ENCODE measurements around the gene FAAP100.
A peak's percentile ranks its signal among the peaks of the same experiment; 100 is the strongest.

The FAAP100 gene

DNA sequence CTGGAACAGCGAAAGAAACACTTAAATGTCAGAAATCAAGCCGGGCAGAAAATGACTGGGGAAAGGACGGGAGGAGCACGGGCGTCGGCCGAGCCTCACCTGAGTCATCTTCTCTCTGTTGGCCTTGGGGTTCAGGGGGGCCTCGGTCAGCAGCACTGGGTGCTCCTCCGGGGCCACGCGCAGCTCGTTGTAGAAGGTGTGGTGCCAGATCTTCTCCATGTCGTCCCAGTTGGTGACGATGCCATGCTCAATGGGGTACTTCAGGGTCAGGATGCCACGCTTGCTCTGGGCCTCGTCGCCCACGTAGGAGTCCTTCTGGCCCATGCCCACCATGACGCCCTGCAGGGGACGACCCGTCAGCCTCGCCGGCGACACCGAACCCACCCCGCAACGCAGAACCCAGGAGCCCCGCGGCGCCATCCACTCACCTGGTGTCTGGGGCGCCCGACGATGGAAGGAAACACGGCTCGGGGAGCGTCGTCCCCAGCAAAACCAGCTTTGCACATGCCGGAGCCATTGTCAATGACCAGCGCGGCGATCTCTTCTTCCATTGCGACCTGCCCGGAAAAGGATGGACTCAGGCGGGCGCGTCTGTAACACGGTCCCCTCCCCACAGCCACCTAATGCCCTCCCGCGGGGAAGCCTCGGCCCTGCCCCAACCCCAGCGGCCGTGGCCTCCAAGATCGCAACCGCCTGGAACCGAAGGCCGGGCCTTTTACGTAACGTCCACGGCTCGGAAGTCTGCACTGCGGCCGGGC, 40.2 kb downstream of the FAAP100 start:
- DNase-seq (ENCODE audit: low spot score) = peak; percentile 55

DNA sequence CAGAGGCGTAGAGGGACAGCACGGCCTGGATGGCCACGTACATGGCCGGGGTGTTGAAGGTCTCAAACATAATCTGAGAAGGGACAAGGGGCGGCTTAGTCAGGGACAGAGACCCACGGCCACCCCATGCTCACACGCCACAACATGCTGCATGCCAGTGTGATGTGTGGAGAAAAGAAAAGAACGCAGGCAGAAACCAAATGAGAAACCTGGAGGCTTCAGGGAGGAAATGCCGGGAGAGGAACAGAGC, 40.7 kb downstream of the FAAP100 start:
- no peak for DNase-seq (ENCODE audit: low spot score)

DNA sequence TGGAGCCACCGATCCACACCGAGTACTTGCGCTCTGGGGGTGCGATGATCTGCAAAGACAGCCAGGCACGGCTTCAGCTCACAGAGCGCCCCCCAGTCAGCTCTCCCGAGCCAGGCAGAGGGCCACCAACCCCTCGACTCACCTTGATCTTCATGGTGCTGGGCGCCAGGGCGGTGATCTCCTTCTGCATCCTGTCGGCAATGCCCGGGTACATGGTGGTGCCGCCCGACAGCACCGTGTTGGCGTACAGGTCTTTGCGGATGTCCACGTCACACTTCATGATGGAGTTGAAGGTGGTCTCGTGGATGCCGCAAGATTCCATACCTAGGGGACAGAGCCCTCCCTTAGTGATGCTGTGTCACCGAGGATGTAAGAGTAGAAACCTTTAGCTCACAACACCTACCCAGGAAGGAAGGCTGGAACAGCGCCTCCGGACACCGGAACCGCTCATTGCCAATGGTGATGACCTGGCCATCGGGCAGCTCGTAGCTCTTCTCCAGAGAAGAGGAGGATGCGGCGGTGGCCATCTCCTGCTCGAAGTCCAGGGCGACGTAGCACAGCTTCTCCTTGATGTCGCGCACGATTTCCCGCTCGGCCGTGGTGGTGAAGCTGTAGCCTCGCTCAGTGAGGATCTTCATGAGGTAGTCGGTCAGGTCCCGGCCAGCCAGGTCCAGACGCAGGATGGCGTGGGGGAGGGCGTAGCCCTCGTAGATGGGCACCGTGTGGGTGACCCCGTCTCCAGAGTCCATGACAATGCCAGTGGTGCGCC, 41.2 kb downstream of the FAAP100 start:
- peak; percentile 39 for DNase-seq (ENCODE audit: low spot score)

DNA sequence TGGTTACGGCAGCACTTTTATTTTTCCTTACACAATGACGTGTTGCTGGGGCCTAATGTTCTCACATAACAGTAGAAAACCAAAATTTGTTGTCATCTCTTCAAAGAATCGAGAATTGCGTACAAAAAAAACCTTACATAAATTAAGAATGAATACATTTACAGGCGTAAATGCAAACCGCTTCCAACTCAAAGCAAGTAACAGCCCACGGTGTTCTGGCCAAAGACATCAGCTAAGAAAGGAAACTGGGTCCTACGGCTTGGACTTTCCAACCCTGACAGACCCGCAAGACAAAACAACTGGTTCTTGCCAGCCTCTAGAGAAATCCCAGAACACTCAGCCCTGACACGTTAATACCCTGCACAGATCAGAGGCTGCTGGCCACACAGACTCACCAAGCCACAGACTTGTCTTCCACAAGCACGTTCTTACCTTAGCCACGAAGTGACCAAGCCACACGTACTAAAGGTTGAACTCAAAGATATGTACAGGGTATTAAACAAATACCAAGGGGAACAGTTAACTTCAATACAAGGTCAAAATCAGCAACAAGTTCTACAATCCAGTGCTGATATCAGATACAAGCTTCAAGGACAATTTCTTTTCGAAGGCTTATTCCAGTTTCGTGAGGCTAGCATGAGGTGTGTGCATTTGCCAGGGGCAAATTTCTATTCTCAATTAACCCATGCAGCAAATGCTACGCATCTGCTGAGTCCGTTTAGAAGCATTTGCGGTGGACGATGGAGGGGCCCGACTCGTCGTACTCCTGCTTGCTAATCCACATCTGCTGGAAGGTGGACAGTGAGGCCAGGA, 42.0 kb downstream of the FAAP100 start:
- no peak for DNase-seq (ENCODE audit: low spot score)

DNA sequence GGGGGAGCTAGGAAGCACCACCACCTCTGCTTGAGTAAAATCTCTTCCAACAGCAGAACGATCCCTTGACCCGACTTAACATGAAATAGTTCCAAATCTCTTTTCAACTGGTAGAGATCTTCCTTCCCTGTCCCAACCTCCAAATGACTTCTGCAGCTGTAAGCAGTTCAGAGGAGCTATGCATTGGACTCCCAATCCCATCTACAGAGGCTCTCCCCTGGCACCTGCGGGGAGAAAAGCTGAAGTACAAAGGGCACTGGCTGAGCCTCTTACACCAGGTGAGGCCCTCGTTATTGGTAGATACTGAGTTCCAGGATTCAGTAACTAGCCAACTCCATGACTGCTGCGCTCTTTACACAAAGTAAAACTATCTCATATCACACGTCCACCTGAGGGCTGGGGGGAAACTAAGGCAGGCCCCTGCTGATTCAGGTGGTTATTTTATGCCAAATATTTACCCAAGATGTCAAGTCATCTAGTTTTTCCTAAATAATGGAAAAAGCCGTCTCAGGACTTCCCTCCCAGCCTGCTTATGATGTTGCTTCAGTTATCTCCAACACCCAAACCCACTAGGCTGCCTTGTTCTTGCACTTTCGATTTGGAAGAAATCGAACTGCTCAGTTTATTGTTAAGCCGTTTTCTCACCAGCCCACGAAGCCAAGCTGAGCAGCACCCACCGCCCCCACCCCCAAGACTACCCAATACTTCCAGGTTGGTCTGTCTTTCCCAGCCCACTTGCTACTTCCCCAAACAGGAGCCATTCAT, 42.8 kb downstream of the FAAP100 start:
- peak; percentile 49 for DNase-seq (ENCODE audit: low spot score)

DNA sequence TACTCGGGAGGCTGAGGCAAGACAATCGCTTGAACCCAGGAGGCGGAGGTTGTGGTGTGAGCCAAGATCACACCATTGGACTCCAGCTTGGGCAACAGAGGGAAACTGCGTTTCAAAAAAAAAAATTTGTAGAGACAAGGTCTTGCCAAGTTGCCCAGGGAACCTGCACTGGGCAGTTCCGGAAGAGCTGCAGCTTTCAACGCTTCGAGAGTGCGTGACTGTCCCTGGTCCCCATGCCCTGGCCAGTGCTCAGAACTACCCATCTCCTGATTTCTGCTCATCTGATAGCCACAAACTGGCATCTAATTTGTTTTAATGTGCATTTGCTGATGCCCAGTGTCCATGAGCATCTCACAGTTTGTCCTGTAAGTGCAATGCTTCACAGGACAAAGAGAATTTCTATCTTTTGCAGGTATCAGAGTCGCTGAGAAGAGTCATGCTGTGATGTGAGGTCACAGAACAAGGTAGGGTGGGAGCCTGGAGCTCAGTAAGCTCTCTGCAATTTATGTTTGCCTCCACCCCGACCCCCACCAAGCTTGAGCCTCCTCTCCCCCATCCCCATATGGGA, 43.4 kb downstream of the FAAP100 start:
- no peak for DNase-seq (ENCODE audit: low spot score)

DNA sequence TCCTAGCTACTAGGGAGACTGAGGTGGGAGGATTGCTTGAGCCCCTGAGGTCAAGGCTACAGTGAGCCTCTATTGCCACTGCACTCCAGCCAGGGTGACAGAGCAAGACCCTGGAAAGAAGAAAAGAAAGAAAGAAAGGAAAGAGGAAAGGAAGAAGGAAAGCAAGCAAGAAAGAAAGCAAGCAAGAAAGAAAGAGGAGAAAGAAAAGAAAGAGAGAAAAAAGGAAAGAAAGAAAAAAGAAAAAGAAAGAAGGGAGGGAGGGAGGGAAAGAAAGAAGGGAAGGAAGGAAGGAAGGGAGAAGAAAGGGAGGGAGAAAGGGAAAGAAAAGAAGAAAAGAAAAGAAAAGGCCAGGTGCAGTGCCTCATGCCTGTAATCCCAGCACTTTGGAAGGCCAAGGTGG, 48.5 kb downstream of the FAAP100 start:
- DNase-seq (ENCODE audit: low spot score) = no peak

DNA sequence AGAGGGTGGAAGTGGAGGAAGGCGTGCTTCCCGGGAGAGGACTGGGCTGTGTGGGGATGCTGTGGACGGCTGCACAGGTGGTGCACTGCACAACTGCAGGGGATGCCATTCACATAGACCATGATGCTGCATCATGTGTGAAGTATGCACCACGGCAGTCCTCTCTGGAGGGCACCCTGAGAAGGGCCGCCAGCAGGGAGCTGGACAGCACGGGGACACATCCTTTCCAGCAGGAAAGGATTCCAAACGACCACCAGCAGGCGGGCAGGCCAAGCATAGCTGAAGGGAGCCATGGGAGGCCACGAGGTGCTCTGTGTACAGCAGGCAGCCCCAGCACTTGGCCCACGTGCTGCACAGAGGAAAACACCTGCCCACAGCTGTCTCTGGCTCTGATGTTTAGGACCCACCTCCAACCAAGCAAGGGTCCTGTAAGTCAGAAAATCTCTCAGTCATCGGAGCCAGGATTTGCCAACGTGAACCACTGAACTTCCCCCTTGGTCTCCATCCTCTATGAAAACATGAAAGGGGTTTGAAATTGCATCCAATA, 49.6 kb downstream of the FAAP100 start:
- DNase-seq (ENCODE audit: low spot score) = no peak

DNA sequence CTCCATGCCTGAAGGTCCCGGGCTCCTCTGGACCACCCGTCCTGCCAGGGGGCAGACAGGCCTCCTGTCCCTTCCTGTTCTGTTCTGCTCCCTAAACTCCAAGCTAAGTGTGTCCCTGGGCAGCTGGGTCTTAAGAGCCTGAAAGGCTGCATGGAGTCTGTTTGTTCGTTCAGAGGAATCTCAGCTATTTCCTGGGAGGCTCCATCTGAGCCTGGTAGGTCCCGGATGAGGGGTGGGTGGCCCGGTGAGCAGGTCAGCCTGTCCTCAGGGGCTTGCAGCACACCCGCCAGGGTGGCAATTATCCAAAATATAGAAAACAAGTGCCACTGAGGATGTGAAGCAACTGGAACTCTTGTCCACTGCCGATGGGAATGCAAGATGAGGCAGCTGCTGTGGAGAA, 52.1 kb downstream of the FAAP100 start:
- DNase-seq (ENCODE audit: low spot score) = no peak

DNA sequence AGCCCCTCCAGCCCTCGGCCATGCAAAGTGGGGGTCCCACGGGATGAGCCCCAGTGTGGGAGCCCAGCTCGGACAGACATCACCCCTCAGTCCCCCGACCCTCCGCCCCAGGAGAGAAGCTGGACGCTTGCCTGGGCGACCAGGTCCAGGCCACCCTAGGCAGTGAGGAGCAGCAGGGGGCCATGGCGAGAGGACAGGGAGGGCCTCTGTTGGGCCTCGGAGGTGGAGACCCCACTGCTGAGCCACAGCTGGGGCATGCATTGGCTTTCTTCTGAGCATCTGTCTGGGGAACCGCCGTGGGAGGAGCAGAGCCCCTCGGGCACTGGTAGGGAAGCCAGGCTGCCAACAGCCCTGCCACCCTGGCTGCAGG, 52.6 kb downstream of the FAAP100 start:
- no peak for DNase-seq (ENCODE audit: low spot score)

DNA sequence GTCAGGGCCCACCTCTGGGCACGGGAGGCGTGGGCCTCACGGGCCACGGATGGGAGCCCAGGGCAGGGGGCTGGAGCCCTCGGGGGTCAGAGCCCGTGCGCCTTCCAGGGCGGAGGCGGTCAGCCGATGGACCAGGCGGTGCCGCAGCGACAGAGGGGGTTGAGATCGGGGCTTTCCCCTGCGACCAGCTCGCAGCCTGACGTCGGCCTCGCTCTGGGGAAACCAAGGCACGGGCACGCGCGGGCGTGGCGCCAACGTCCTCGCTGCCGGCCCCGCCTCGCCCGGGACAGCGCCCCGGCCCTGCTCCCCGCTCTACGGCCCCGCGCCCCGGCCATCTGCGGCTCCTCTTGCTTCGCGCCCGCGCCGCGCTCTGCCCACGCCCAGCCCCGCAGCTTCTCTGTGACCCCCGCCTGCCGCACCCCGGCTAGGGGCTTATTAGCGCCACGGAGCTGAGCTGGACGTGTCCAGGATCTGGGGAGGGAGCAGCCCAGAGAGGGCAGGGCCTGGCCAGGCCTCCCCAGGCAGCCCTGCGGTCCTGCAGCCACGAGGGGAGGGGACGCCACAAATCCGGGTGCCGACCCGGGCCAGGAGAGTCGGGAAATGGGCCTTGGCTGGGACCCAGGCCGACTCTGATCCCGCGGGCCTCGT, 53.1 kb downstream of the FAAP100 start:
- no peak for DNase-seq (ENCODE audit: low spot score)

DNA sequence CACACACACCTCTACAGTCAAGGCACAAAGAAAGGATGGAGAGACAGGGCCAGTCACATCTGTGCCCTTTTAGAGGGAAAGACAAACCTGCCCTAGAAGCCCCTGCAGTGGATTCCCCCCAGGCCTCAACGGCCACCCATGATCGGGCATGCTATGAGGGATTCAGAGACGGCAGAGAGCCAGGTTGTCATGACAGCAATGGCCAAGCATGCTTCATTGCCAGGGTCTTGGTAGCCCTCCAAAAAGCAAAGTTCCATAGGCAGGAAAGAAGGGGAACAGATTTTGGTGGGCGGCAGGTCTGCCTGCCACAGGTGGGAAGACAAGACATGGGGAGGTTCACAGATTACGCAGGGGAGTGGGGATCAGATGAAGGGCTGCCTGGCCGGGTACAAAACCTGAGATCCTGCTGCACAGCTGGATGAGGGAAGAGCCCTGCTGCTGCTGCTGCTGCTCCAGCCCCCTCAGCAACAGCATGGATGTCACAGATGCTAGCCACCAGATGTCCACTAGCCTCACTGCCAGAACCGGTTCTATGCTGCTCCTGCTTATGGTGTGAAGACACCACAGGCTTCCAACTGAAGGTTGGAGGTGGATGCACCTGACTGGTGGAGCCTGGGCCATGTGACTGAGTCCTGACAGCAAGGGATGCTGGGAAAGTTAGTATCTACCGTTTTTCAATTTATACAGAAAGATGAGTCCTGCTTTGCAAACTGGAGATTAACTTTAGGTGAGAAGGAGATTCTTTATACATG, 57.4 kb downstream of the FAAP100 start:
- no peak for DNase-seq (ENCODE audit: low spot score)

DNA sequence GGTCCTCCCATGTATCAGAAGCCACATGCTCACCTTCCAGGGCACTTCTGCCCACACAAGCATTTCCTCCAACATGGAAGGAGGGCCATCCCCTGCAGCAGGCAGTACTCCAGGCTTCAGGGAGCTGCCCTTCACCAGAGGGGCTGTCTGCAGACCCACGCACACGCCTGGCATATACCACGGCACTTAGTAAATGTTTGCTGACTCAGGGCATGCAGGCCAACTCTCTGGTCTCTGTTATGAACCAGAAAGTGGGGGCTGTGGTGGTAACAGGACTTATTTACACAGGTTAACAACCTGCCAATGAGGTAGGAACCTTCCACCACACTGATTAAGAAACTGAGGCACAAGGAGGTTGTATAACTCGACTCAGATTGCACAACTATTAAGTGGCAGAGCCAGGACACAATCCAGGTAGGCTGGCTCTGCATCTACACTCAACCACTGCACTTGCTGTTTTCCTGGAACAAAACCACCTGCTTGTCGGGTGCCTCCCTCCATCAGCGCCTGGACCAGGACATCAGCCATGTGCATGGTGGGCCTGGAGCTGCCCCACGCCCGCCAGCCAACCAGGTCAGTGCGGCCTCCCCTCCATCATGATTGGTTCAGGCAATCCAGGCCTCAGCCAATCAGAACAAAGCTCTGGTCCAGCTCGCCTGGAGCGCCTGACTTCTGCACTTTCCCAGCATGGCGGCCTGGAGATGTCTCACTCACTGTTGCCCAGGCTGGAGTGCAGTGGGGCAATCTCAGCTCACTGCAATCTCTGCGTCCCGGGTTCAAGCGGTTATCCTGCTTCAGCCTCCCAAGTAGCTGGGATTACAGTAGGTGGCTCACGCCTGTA, 58.7 kb downstream of the FAAP100 start:
- DNase-seq (ENCODE audit: low spot score) = no peak

DNA sequence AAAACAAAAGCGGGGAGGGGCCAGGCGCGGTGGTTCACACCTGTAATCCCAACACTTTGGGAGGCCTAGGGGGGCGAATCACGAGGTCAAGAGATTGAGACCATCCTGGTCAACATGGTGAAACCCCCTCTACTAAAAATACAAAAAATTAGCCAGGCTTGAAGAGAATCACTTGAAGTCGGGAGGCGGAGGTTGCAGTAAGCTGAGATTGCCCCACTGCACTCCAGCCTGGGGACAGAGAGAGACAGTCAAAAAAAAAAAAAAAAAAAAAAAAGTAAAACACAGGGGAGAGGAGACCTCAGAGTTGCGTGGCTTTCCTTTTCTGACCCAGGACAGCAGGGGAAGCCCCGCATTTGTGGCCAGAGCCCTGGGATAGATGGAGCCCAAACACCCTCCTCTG, 59.4 kb downstream of the FAAP100 start:
- no peak for DNase-seq (ENCODE audit: low spot score)

DNA sequence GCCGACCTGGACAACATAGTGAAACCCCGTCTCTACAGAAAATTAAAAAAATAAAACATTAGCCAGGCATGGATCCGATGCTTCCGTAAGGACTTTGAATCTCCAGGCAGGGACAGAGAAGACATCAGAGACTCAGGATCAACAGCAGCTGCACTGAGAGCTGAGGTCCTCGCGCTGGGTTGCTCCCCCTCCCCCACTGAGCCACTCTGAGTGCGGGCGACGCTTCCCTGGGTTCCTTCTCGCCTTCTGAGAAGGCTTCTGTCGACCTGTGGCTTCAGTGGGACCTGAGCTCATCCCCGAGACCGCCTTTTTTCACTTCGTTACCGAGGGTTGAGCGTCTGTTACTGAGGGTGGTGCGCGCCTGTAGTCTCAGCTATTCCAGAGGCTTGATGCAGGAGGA, 60.0 kb downstream of the FAAP100 start:
- DNase-seq (ENCODE audit: low spot score) = no peak

DNA sequence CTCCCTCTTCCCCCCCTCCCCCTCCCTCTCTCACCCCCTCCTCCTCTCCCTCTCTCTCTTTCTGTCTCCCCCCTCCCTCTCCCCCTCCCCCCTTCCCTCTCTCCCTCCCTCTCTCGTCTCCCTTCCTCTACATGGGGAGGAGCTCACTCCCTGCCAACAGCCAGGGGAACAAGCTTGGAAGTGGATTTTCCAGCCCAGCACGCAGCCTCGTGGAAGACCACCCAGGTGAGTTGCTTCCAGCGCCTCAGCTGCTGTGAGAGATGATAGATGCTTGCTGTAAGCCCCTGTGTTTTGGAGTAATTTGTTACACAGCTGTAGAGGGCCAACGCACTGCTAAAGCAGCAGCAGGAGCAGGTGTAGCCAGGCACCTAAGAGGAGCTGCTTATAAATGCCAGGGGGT, 60.4 kb downstream of the FAAP100 start:
- DNase-seq (ENCODE audit: low spot score) = no peak

DNA sequence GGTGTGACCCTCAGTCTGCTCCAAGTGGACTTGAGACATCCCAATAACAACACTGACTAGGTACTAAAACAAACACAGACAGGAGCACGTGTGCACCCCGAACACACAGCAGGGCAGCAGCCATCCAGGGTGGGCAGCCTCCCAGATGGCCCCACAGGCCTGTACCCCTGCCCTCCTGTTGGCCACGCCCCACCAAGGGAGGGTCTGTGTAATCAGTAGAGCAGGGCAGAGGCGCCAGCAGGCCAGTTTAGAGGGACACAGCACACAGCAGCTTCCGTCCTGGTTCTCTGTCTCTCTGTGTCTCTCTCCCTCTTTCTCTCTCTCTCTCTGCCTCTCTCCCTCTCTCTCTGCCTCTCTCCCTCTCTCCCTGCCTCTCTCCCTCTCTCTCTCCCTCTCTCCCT, 61.0 kb downstream of the FAAP100 start:
- DNase-seq (ENCODE audit: low spot score) = no peak

DNA sequence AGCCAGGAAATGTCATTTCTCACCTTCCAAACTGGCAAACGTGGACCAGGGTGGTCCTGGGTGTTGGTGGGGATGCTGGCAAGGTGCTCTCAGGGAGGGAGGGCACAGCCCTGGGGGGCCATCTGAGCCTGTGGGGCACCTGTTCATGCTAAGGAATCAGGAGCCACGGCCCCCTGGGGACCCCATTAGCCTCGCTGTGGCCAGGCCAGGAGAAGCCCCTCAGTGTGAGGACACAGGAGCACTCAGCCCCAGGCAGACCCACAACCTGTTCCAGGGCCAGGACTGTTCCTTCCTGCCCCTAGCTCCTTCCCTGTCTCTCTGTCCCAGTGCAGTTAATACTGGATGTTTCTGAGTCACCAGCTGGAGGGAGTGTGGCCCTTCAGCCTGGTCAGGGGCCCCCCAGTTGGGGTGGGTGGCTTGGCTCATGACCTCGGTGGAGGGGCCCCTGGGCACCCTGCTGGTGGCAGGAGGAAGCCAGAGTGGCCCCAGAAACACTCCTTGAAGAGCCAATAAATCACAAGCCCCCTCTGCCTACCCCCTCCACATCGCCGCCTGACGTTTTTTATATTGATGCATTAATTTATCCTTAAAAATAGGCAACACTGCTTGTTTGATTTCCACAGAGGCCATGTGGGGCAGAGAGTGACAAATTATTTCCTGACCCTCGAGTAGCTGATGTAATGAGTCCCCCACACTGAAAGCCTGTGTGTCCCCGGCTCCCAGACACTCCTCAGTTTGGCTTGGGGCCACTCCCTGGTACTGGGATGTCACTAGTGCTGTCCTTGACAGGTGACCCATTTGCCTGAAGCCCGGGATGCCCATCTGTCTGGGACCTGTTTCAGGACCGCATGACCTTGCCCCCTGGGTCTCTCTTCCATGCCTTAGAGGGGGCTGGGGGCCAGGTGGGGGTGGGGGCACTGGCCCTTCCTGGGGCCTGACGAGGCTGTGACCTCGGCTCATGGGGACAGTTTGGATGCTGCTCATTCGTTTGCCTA, 61.9 kb downstream of the FAAP100 start:
- no peak for DNase-seq (ENCODE audit: low spot score)
